WI38 (cell line): ENCODE measurements around the gene SPOCK1.

Experiments used
- H3K4me3 ChIP-seq: 2 replicates; pipeline ENCODE4 v1.5.1; 2011; ENCODE audit warnings: low read depth, mild to moderate bottlenecking, control low read depth, low read length
- TF ChIP-seq, protein P1 (sequence below): IDR thresholded peaks from 2 replicates; pipeline ENCODE4 v1.5.1; 2012; ENCODE audit warnings: low read depth, mild to moderate bottlenecking, control low read depth, low read length

The SPOCK1 gene

GRCh38 chr5:137098663-137099062 is 400.5 kb downstream of the SPOCK1 start:
- no peak overlapping the region for H3K4me3 ChIP-seq
- TF ChIP-seq, protein P1, sequence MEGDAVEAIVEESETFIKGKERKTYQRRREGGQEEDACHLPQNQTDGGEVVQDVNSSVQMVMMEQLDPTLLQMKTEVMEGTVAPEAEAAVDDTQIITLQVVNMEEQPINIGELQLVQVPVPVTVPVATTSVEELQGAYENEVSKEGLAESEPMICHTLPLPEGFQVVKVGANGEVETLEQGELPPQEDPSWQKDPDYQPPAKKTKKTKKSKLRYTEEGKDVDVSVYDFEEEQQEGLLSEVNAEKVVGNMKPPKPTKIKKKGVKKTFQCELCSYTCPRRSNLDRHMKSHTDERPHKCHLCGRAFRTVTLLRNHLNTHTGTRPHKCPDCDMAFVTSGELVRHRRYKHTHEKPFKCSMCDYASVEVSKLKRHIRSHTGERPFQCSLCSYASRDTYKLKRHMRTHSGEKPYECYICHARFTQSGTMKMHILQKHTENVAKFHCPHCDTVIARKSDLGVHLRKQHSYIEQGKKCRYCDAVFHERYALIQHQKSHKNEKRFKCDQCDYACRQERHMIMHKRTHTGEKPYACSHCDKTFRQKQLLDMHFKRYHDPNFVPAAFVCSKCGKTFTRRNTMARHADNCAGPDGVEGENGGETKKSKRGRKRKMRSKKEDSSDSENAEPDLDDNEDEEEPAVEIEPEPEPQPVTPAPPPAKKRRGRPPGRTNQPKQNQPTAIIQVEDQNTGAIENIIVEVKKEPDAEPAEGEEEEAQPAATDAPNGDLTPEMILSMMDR: no peak

DNA sequence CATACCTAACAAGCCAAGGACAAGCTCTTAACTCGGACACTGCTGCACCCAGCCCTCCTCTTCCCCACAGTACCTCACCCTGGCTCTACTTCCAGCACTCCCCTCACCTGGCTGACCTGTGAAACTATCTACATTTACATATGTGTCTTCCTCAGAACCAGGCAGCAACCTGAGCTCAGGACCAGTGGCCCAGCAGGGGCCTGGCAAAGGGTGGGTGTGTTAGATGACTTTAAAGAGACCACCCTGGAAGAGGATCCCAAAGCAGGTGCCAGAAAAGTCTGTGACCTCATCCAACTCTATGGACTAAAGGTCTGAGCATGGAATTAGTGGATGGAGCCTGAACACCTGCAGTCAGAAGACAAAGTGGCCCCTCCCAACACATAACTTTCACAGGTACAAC is 400.9 kb downstream of the SPOCK1 start:
- TF ChIP-seq, protein P1: no peak
- H3K4me3 ChIP-seq: no peak overlapping the region

DNA sequence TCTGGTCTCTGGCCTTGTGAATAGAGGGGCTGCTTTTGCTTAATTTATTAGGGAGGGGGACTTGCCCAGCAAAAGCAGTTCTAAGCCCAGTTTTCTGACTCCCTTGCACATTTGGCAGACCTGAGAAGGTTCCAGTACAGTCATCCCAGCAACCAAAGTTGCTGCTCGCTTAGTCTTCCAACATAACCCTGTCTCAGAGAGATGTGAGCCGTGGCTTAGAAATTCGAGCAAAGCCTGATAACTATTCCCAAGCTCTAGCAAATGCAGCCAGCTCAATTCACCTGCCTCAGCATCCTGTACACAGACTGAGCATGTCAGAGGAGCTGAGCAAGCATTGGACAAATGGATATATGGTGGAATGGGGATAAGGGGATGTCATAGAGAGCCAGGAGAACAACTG is 401.9 kb downstream of the SPOCK1 start:
- H3K4me3 ChIP-seq: no peak overlapping the region
- TF ChIP-seq, protein P1: no peak

DNA sequence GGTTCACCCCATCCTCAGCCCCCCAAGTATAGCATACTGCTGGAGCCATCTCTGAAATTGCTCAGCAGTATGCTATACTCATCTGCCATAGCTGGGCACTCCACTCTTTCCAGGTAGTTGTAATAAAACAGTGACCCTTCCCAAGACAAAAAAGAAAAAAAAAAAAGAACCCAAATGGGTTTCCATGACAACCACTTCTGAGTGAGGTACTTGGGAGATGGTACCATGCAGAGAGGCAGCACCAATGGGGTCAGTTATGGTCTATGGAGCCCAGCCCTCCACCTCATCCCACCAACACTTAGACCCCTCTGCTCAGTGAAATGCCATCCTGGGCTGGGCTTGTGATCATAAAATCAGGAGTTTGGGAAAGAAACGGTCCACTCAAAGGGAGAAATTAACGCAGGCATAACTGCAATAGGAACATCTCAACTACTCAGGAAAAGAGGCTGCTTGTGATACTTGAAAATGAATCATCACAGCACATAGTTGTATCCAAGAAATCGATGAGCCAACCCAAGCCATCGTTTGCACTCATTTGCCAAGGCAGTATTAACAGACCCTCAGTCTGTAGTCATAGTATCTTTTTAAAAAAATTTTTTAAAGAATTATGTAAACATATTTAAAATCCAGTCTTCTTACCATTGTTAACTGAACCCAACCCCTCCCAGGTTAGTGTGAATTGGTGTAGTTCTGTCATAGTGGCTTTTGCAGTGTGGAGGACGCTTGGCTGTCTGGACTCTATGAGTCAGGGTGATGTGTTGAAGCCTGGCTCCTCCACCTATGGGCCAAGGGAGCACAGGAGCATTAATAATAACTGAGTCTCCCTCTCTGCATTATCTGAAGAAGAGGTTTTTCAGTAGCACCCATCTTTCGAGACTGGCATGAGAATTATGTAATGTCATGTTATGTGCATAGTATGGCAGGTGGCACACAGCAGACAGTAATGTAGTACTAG is 402.7 kb downstream of the SPOCK1 start:
- TF ChIP-seq, protein P1: no peak

GRCh38 chr5:137095597-137095996 is 403.5 kb downstream of the SPOCK1 start:
- TF ChIP-seq, protein P1: no peak
- no peak overlapping the region for H3K4me3 ChIP-seq

More for the DNA sequence above, 402.7 kb downstream of the SPOCK1 start:
- no peak overlapping the region for H3K4me3 ChIP-seq

GRCh38 chr5:137092831-137093230 is 406.3 kb downstream of the SPOCK1 start:
- no peak overlapping the region for H3K4me3 ChIP-seq
- TF ChIP-seq, protein P1: no peak

DNA sequence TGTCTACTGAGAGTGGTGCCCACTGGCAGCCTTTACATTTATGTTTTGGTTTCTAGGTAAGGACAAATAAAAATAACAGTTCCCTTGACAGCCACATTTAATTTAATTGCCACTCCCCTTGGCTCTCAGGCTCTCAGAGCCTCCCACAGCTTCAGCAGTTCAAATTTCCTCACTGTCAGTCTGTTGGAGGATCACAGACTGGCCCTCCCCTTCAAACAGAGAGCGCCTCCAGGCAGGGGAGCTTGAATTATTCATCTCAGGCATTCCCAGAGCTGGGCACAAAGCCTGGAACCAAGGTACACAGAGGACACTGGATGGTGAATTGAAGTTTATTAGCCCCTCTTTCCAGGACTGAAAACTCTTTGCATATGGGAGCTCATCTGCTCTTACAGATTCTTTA is 407.7 kb downstream of the SPOCK1 start:
- no peak overlapping the region for H3K4me3 ChIP-seq
- TF ChIP-seq, protein P1: no peak
